Measurements from ENCODE around the gene KDM3B.

DNA sequence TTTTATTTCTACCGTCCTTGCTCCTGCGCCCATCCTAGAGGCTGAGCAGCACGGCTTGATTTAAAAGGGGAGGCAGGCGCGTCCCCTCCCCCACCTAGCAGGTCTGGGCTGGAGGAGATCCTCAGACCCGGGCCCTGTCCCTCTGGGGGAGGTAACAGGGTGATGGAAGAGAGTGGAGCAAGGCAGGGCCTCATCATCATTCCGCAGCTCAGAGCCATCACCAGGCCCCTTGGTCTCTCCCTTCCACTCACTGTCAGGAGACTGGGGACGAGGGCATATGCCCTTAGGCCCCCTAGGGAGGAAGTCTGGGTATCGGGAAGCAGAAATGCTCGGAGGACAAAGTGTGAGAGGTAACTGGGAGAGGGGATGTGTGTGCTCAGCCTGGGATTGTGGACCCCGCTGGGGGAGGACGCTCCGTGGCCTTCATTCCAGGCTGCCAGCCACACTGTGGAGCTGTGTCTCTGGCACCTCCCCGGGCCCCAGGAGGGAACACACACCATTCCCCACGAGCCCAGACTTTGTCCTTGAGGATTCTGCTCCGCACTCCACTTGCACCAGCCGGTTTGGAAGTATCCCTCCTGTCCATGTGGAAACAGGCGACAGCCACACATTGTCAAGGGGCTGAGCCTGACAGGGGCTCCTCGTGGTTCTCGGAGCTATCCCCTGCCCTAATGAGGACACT, 87.1 kb downstream of the KDM3B start:
- TF ChIP-seq, protein P1, sequence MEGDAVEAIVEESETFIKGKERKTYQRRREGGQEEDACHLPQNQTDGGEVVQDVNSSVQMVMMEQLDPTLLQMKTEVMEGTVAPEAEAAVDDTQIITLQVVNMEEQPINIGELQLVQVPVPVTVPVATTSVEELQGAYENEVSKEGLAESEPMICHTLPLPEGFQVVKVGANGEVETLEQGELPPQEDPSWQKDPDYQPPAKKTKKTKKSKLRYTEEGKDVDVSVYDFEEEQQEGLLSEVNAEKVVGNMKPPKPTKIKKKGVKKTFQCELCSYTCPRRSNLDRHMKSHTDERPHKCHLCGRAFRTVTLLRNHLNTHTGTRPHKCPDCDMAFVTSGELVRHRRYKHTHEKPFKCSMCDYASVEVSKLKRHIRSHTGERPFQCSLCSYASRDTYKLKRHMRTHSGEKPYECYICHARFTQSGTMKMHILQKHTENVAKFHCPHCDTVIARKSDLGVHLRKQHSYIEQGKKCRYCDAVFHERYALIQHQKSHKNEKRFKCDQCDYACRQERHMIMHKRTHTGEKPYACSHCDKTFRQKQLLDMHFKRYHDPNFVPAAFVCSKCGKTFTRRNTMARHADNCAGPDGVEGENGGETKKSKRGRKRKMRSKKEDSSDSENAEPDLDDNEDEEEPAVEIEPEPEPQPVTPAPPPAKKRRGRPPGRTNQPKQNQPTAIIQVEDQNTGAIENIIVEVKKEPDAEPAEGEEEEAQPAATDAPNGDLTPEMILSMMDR (IDR thresholded peaks at IDR 0.05) = no peak
- no peak for TF ChIP-seq POLR2A (IDR thresholded peaks at IDR 0.05)

All from adrenal gland (tissue), 5 donors.